ENCODE data around the gene H6PD. TPM values are rescaled to one million over a fixed set of nuclear protein-coding genes. Genes with fewer than 3 reads are reported as not detected.

The H6PD gene
- total RNA-seq, 2 donors from 2014 or later, result 9.3 to 12.8 TPM

DNA sequence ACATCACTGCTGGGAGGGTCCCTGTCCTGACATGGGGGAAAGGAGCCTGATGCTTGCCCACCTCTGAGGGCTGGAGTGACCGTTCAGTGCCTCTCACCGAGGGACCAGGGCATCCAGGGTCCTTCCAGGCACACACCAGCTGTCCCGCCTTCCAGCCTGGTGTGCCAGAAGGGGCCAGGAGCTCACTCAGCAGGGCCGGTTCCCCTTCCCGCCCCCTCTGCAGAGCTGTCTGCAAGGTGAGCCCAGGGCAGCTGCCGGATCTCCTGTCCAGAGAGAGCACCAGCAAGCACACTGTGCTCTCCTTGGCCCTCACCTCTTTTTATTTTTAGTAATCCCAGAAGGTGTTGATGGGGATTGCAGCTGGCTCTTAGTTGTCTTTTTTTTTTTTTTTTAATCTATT lies 16.9 kb downstream of the H6PD start:
- no peaks in the 10 kb centered on the region for H3K9me3 Mint-ChIP-seq
- H3K36me3 Mint-ChIP-seq (ENCODE audit: low read depth), result no peaks in the 10 kb centered on the region
- no peak for ATAC-seq (replicated peaks)
- H3K4me1 Mint-ChIP-seq, result peaks cover 8% of the 10 kb centered on the region
- no peak overlapping the region for H3K27ac Mint-ChIP-seq
- H3K27me3 Mint-ChIP-seq, result no peaks in the 10 kb centered on the region
- no peak overlapping the region for H3K4me3 Mint-ChIP-seq

DNA sequence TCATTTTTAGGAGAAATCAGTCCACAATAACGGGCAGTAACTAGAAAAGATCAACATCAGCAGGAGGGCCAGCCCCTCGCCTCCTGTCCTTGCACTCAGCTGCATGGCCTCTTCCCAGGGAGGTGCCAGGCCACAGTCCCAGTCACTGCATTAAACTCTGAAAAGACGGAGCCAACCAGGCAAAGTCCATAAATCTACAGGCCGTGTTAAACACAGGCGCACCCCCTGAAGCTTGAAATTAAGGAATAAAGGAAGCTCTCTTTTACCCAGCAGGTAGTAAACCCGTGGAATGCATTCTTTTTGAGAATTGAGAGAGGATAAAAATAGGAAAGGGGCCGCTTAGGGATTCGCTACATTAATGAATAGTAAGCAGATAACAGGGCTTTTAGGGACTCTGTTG lies 18.4 kb downstream of the H6PD start:
- ATAC-seq (replicated peaks), result no peak
- Mint-ChIP-seq H3K4me3 (no peak overlapping the region), H3K27me3 (no peaks in the 10 kb centered on the region), H3K36me3 (ENCODE audit: low read depth) (no peaks in the 10 kb centered on the region), H3K9me3 (no peaks in the 10 kb centered on the region), H3K27ac (no peak overlapping the region), H3K4me1 (peaks cover 8% of the 10 kb centered on the region)

DNA sequence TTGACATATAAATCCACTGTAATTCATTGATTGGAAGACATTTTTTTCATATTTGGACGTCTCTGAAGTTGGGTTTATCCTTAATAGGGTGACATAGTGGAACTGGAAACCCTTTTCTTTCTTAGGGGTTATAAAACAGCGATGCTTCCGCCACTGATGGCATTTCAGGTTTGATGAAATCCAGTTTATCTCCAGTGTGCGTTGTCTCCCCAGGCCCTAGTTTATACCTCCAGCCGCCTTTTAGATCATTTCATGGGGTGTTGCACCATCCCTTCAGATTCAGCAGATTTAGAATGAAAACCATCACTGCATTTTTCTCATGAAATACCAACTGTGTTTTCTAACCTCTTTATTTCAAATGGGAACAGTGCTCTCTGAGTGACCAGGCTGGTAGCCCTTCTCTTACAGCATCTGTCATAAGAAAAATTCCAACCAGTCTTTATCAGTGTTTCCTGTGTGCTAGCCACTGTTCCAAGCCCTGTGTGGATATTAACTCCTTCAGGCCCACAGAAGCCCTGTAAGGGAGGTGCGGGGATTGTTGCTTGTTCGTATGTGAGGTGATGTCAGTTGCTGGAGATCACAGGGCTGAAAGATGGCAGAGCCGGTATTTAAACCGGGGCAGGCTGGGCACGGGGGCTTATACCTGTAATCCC lies 19.0 kb downstream of the H6PD start:
- H3K9me3 Mint-ChIP-seq, result no peaks in the 10 kb centered on the region

DNA sequence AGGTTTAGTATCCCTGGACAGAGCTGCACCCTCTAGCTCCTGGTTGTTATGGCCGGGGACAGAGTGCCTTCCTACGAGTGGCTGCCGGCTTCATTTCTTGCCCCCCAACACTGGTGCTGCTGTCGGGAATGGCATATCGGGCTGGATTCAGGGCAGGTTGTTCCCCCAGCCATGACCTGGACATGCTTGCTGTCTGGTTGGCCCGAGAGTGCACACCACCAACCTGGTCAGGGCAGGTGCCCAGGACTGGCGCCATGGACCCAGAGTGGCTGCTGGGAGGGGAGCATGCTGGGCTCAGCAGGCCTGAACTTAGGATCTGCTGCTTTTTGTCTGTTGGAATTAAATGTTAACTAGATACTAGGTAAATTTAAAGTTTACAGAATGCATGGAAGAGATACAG lies 21.8 kb downstream of the H6PD start:
- Mint-ChIP-seq H3K9me3 (no peaks in the 10 kb centered on the region), H3K4me1 (peaks cover 19% of the 10 kb centered on the region), H3K36me3 (ENCODE audit: low read depth) (no peaks in the 10 kb centered on the region), H3K27me3 (no peaks in the 10 kb centered on the region), H3K27ac (peak overlapping the region; percentile 9), H3K4me3 (no peak overlapping the region)
- ATAC-seq (replicated peaks), result no peak

More for the DNA sequence above, 19.0 kb downstream of the H6PD start:
- Mint-ChIP-seq H3K4me3 (no peak overlapping the region), H3K36me3 (ENCODE audit: low read depth) (no peaks in the 10 kb centered on the region), H3K4me1 (peaks cover 10% of the 10 kb centered on the region), H3K27ac (no peak overlapping the region), H3K27me3 (no peaks in the 10 kb centered on the region)
- ATAC-seq (replicated peaks), result no peak

DNA sequence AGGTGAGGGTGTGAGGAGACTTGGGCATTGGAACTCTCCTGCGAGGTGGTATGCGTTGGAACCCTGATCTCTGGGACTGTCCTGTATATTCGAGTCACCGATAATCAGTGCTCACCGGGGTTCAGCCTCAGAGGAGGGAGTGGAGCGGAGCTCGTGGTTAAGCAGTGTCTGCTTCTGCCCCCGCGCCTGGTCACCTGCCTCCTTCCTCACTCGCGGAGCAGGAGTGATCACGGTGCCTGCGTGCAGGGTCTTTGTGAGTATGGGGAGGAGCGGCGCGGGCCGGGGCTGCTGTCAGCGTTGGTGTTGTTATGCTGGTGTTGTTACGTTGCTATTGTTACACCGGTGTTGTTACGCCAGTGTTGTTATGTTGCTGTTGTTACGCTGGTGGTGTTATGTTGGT lies 23.3 kb downstream of the H6PD start:
- Mint-ChIP-seq H3K27ac (peak overlapping the region; percentile 18), H3K9me3 (no peaks in the 10 kb centered on the region), H3K27me3 (no peaks in the 10 kb centered on the region), H3K4me1 (peaks cover 19% of the 10 kb centered on the region), H3K36me3 (ENCODE audit: low read depth) (no peaks in the 10 kb centered on the region), H3K4me3 (no peak overlapping the region)
- ATAC-seq (replicated peaks), result no peak

DNA sequence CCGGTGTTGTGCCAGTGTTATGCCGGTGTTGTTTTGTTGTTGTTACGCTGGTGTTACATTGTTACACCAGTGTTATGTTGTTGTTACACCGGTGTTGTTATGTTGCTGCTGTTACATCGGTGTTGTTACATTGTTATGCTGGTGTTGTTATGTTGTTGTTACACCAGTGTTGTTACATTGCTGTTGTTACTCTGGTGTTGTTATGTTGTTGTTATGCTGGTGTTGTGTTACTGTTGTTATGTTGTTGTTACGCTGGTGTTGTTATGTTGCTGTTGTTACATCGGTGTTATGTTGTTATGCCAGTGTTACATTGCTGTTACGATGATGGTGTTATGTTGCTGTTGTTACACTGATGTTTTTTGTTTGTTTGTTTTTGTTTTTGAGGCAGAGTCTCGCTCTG lies 24.1 kb downstream of the H6PD start:
- Mint-ChIP-seq H3K36me3 (ENCODE audit: low read depth) (no peaks in the 10 kb centered on the region), H3K9me3 (no peaks in the 10 kb centered on the region), H3K4me3 (no peak overlapping the region), H3K27ac (no peak overlapping the region), H3K4me1 (peaks cover 19% of the 10 kb centered on the region), H3K27me3 (no peaks in the 10 kb centered on the region)
- ATAC-seq (replicated peaks), result no peak

DNA sequence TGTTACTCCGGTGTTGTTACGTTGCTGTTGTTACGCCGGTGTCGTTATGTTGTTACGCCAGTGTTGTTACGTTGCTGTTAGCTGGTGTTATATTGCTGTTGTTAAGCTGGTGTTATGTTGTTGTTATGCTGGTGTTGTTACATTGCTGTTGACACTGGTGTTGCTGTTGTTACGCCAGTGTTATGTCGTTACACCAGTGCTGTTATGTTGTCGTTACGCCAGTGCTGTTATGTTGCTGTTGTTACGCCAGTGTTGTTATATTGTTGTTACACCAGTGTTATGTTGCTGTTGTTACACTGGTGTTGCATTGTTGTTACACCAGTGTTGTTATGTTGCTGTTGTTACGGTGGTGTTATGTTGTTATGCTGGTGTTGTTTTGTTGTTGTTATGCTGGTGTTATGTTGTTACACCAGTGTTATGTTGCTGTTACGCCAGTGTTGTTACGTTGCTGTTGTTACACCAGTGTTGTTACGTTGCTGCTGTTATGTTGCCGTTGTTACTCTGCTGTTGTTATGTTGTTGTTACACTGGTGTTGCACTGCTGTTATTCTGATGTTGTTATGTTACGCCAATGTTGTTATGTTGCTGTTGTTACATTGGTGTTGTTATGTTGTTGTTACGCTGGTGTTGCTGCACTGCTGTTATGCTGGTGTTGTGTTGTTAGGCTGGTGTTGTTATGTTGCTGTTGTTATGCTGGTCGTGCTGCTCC lies 25.6 kb downstream of the H6PD start:
- peak overlapping the region; percentile 51 for H3K27ac Mint-ChIP-seq
- H3K36me3 Mint-ChIP-seq (ENCODE audit: low read depth), result no peaks in the 10 kb centered on the region
- no peak overlapping the region for H3K4me3 Mint-ChIP-seq
- no peaks in the 10 kb centered on the region for H3K9me3 Mint-ChIP-seq
- no peaks in the 10 kb centered on the region for H3K27me3 Mint-ChIP-seq
- peaks cover 19% of the 10 kb centered on the region for H3K4me1 Mint-ChIP-seq
- no peak for ATAC-seq (replicated peaks)

DNA sequence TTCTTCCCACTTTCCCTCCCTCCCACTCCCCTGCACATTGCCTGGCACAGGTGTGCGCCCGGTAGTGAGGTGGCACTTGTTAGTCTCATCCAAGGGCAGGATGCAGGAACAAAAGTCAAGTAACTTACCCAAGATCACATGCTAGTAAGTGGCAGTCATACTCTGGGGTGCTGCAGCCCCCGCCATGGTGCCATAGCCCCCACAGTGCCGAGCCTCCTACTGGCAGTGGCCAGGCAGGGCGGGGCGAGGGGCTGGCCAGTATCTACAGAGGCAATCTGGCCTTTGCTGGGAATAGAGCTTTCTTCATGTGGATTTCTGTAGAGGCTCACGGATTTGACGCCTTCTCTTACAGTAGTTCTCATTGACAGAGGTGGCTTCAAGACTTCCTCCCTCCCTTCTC lies 26.9 kb downstream of the H6PD start:
- ATAC-seq (replicated peaks), result no peak
- peaks cover 19% of the 10 kb centered on the region for H3K4me1 Mint-ChIP-seq
- H3K27me3 Mint-ChIP-seq, result no peaks in the 10 kb centered on the region
- no peak overlapping the region for H3K27ac Mint-ChIP-seq
- no peak overlapping the region for H3K4me3 Mint-ChIP-seq
- no peaks in the 10 kb centered on the region for H3K9me3 Mint-ChIP-seq
- H3K36me3 Mint-ChIP-seq (ENCODE audit: low read depth), result no peaks in the 10 kb centered on the region

DNA sequence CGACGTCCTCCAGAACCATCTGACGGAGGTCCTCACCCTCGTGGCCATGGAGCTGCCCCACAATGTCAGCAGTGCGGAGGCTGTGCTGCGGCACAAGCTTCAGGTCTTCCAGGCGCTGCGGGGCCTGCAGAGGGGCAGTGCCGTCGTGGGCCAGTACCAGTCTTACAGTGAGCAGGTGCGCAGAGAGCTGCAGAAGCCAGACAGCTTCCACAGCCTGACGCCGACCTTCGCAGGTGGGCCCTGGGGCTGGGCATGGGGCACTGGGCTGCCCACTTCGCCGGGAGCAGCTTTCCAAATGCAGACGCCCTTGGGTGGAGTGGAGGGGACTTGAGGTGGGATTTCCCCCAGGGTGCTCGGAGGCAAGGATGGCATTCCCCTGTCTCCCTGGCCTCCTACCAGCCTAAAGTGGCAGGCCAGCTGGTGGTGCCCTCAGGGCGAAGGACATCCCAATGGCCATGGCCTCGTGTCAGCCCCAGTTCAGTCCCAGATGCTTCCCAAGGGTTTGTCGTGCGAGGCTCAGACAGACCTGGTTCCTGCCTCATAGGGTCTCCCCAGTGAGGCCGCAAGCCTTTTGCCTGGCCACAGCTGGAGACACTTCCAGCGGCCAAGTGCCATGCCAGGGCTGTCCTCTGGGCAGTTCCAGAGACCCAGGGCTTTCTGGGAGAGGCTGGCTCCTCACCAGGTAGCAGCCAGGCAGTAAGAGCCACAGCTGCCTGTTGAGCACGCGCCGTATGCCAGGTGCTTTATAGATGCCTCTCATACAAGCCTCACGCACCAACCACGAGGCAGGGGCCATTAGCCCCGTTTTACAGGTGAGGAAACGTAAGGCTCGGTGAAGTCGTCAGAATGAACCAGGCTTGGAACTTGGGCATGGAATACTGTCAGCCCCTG lies 27.8 kb downstream of the H6PD start:
- Mint-ChIP-seq H3K27me3 (no peaks in the 10 kb centered on the region), H3K36me3 (ENCODE audit: low read depth) (no peaks in the 10 kb centered on the region), H3K4me1 (peaks cover 19% of the 10 kb centered on the region), H3K27ac (no peak overlapping the region), H3K9me3 (no peaks in the 10 kb centered on the region), H3K4me3 (no peak overlapping the region)
- no peak for ATAC-seq (replicated peaks)

DNA sequence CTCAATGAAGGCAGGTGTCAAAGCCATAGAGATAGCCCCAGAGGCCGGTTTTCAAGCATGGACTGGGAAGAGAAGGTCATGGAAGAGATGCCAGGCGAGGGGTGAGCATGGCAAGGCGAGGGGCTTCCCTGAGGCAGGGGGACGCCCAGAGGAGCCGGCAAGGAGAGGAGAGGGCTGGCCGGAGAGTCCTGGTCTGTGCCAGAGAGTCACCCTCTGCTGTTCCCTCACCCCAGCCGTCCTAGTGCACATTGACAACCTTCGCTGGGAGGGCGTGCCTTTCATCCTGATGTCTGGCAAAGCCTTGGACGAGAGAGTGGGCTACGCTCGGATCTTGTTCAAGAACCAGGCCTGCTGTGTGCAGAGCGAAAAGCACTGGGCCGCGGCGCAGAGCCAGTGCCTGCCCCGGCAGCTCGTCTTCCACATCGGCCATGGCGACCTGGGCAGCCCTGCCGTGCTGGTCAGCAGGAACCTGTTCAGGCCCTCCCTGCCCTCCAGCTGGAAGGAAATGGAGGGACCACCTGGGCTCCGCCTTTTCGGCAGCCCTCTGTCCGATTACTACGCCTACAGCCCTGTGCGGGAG lies 28.8 kb downstream of the H6PD start:
- Mint-ChIP-seq H3K36me3 (ENCODE audit: low read depth) (no peaks in the 10 kb centered on the region), H3K4me3 (no peak overlapping the region), H3K27me3 (no peaks in the 10 kb centered on the region), H3K4me1 (peaks cover 16% of the 10 kb centered on the region), H3K9me3 (no peaks in the 10 kb centered on the region), H3K27ac (no peak overlapping the region)
- no peak for ATAC-seq (replicated peaks)

DNA sequence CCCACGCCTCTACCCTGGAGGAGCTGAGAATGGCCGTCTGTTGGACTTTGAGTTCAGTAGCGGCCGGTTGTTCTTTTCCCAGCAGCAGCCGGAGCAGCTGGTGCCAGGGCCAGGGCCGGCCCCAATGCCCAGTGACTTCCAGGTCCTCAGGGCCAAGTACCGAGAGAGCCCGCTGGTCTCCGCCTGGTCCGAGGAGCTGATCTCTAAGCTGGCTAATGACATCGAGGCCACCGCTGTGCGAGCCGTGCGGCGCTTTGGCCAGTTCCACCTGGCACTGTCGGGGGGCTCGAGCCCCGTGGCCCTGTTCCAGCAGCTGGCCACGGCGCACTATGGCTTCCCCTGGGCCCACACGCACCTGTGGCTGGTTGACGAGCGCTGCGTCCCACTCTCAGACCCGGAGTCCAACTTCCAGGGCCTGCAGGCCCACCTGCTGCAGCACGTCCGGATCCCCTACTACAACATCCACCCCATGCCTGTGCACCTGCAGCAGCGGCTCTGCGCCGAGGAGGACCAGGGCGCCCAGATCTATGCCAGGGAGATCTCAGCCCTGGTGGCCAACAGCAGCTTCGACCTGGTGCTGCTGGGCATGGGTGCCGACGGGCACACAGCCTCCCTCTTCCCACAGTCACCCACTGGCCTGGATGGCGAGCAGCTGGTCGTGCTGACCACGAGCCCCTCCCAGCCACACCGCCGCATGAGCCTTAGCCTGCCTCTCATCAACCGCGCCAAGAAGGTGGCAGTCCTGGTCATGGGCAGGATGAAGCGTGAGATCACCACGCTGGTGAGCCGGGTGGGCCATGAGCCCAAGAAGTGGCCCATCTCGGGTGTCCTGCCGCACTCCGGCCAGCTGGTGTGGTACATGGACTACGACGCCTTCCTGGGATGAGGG lies 29.7 kb downstream of the H6PD start:
- no peak for ATAC-seq (replicated peaks)
- Mint-ChIP-seq H3K4me1 (peaks cover 11% of the 10 kb centered on the region), H3K4me3 (no peak overlapping the region), H3K36me3 (ENCODE audit: low read depth) (no peaks in the 10 kb centered on the region), H3K27me3 (no peaks in the 10 kb centered on the region), H3K27ac (no peak overlapping the region), H3K9me3 (no peaks in the 10 kb centered on the region)

DNA sequence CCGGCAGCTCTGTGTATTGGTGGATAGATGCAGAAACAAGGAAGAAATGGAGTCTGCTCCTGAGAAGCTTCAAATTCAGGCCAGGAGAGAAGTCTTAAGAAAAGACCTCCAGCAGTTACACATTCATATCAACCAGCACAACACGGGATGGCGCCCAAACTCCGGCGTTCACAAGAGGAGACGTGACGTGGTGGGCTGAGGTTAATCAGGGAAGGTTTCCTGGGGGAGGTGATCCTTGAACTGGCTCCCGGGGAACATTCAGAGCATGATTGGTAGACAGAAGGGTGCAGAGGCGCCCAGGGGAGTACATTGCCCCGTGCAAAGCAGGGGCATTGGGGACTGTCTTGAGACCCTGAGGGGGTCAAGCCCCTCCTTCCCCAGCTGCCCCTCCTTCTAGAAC lies 30.5 kb downstream of the H6PD start:
- Mint-ChIP-seq H3K4me3 (no peak overlapping the region), H3K27ac (no peak overlapping the region), H3K36me3 (ENCODE audit: low read depth) (no peaks in the 10 kb centered on the region), H3K4me1 (peaks cover 4% of the 10 kb centered on the region), H3K9me3 (no peaks in the 10 kb centered on the region), H3K27me3 (no peaks in the 10 kb centered on the region)
- ATAC-seq (replicated peaks), result no peak

DNA sequence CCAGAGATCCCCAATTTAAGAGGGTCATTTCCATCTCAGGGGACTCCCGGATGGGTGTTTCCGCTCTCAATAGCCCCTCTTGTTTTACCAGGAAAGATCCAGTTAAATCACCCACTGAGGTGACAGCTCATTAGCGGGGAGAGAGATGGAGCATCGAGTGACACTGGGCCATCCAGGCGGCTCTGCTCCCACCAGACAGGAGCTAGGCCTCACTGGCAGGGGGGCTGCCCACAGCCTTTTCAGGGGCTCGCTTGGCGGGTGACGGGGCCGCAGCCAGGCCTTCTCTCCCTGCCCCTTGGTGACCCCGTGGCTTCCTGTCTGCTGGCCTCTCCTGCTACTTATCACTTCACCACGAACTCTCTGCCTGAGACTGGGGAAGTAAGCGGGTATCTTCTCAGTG lies 31.4 kb downstream of the H6PD start:
- H3K4me3 Mint-ChIP-seq, result no peak overlapping the region
- H3K36me3 Mint-ChIP-seq (ENCODE audit: low read depth), result no peaks in the 10 kb centered on the region
- H3K27me3 Mint-ChIP-seq, result no peaks in the 10 kb centered on the region
- peaks cover 2% of the 10 kb centered on the region for H3K4me1 Mint-ChIP-seq
- H3K27ac Mint-ChIP-seq, result no peak overlapping the region
- no peak for ATAC-seq (replicated peaks)
- no peaks in the 10 kb centered on the region for H3K9me3 Mint-ChIP-seq

DNA sequence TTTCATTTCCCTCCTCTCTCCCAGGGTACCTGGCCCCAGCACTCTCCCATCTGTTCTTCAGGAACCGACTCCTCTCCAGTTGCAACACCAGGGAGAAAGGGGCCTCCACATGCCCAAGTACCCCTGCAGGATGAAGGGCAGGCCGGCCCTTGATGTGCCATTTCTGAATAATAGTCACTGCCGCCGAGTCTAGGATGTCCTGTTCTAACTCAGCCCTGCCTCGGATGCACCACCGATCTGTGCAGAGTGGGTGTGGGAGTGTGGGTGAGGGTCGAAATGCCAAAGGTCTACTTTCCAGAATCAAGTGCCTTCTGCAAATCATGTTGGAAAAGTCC lies 32.7 kb downstream of the H6PD start:
- no peaks in the 10 kb centered on the region for H3K27me3 Mint-ChIP-seq
- no peak overlapping the region for H3K4me3 Mint-ChIP-seq

More for the DNA sequence above, 32.7 kb downstream of the H6PD start:
- ATAC-seq (replicated peaks), result peak; percentile 17
- Mint-ChIP-seq H3K36me3 (ENCODE audit: low read depth) (no peaks in the 10 kb centered on the region), H3K9me3 (no peaks in the 10 kb centered on the region), H3K4me1 (no peaks in the 10 kb centered on the region), H3K27ac (no peak overlapping the region)

All from activated T-helper 17 cell treated with anti-CD3 and anti-CD28 coated beads, Interleukin-2, amount 50 U/mL, for 72 hours (primary cell).